HUES6 (cell line): ENCODE measurements around the gene MAGEB4.

Source experiments
- H3K27ac ChIP-seq: 2 replicates; pipeline ENCODE4 v1.7.0; 2013; ENCODE audit warnings: low read depth, mild to moderate bottlenecking, low read length, inconsistent platforms
- H3K27me3 ChIP-seq: 2 replicates; pipeline ENCODE4 v1.6.1; 2013; ENCODE audit warnings: low read length; ENCODE audit not compliant: control insufficient read depth, insufficient read depth
- H3K36me3 ChIP-seq: 2 replicates; pipeline ENCODE4 v1.6.1; 2013; ENCODE audit warnings: low read length; ENCODE audit not compliant: control insufficient read depth, insufficient read depth
- H3K4me1 ChIP-seq: 2 replicates; pipeline ENCODE4 v1.6.1; 2013; ENCODE audit warnings: low read length; ENCODE audit not compliant: control insufficient read depth, insufficient read depth
- H3K4me3 ChIP-seq: 2 replicates; pipeline ENCODE4 v1.5.1; 2013; ENCODE audit warnings: low read depth, low read length
- H3K9ac ChIP-seq: one replicate; pipeline ENCODE4 v1.6.1; 2013; ENCODE audit warnings: mild to moderate bottlenecking, low read length
- H3K9me3 ChIP-seq: 2 replicates; pipeline ENCODE4 v1.6.1; 2013; ENCODE audit warnings: low read depth, low read length; ENCODE audit not compliant: control insufficient read depth, insufficient read depth

The MAGEB4 gene

DNA sequence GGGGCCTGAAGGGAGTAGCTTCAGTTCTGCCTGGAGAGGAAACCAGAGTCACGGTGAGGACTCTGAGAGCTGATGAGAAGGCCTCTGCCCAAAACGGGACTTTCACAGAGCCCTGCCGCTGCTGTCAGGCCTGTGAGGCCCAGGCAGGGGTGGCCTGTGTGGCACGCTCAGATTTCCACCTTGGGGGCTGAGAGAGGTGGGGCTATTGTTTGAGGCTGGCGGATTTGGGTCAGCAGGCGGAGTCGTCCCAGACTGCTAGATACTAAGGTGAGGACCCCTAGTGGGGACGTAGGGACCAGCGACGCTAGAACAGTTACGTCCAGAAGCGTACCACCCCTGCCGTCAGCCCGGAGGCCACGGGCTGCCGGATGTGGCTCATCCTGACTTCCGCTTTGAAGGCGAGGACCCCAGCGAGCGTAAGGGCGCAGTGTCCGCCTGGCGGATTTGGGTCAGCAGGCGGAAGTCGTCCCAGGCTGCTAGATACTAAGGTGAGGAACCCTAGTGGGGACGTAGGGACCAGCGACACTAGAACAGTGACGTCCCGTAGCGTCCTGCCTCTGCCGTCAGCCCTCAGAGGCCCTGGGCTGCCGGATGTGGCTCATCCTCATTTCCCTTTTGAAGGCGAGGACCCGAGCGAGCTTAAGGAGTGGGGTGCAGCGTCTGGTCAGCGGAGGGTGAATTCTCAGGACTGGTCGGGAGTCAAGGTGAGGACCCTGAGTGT, 5.1 kb downstream of the MAGEB4 start, which contains the start of gene MAGEB1:
Gene MAGEB1 (plus strand): TSS at position 378 of the 721 bp plus-strand sequence. CDS start 3,348 bp downstream, outside the sequence.
- Histone ChIP-seq H3K9me3 (peaks cover 8% of the 10 kb centered on the region; the same call in 1 of the 2 replicates), H3K27me3 (no peaks in the 10 kb centered on the region), H3K4me1 (no peaks in the 10 kb centered on the region; the same call in 1 of the 2 replicates), H3K27ac (no peak within 1 kb of the TSS), H3K36me3 (no peaks in the 10 kb centered on the region), H3K4me3 (no peak within 1 kb of the TSS), H3K9ac (no peak within 1 kb of the TSS)

DNA sequence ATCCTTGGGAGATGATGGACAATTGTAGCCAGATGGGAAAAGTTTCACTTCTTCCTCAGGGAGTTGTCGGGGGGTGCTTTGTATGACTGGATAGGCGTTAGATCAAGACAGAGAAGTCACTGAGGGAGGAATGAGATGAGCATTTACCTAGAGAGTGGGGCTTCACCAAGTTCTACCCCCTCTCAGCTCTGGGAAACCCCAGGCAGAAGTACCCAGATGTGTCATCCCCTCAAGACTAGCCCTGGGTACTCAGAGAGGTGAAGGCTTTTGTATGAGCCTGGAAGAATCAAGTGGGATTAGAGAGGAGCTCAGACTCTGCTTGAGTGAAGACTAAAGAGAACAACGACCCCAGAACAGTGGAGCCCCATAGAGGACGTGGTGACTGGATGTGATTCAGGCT, 7.1 kb downstream of the MAGEB4 start:
- Histone ChIP-seq H3K4me1 (no peaks in the 10 kb centered on the region; the same call in 1 of the 2 replicates), H3K9ac (no peak overlapping the region), H3K27ac (no peak overlapping the region), H3K9me3 (peaks cover 8% of the 10 kb centered on the region; the same call in 1 of the 2 replicates), H3K36me3 (no peaks in the 10 kb centered on the region), H3K4me3 (no peak overlapping the region), H3K27me3 (no peaks in the 10 kb centered on the region)

DNA sequence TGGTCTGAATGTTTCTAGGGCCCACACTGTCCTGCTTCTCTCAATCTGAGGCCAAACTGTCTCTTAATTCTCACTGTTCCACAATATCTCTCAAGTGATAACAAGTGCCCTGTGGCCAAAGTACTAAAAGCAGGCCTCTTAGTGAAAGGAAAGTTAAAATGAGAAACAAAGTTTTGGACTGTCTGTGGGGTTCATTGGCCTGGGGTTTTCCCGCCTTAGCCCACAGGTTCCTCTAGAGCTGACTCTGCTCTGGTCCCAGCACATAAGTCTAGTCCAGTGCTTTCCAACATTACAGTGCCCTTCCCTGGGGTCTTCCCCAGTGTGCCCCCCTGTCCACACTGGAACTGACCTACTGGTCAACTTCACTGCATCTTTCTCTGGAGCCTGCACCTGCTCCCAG, 11.5 kb downstream of the MAGEB4 start:
- Histone ChIP-seq H3K4me1 (no peaks in the 10 kb centered on the region), H3K27ac (no peak overlapping the region), H3K9me3 (peaks cover 43% of the 10 kb centered on the region), H3K27me3 (no peaks in the 10 kb centered on the region), H3K36me3 (no peaks in the 10 kb centered on the region), H3K9ac (no peak overlapping the region), H3K4me3 (no peak overlapping the region)

DNA sequence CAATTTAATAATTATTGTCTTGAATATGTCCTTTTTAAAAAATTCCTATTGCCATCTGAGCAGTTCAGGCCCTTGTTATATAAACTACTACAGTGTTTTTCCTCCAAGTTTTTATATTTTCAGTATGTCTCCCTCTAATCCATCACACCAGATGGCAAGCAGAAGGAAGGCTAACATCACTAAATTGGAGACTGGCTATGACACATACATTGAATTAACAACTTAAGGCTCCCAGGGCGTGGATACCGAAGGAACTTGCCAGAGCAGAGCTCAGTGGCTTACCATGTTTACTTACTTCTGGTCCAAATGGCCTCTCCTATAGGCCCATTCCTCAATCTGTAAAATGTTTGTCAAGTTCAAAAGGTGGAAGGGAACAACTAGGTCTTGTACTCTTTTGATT, 18.1 kb downstream of the MAGEB4 start:
- Histone ChIP-seq H3K36me3 (no peaks in the 10 kb centered on the region), H3K27ac (no peak overlapping the region), H3K4me1 (no peaks in the 10 kb centered on the region), H3K27me3 (no peaks in the 10 kb centered on the region), H3K9ac (no peak overlapping the region), H3K4me3 (no peak overlapping the region), H3K9me3 (peaks cover 27% of the 10 kb centered on the region)

DNA sequence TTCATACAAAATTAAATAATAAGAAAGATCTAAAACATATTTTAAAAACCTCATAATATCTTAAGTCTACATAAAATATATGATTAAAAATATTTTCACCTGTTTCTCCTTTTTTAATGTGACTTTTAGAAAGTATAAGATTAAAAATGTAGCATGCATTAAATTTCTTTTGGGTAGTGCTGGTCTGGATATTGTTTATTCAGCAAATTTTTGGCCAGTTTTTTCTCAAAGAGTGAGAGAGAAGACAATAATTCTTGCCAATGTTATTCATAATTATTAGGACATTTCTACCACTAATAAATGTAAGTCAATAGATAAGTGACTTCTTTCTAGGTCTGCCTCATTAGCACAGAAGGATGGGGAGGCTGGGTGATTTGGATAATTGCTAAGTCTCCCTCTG, 19.2 kb downstream of the MAGEB4 start:
- H3K4me3 ChIP-seq = no peak overlapping the region
- H3K4me1 ChIP-seq = no peaks in the 10 kb centered on the region
- H3K9me3 ChIP-seq = peaks cover 19% of the 10 kb centered on the region
- H3K9ac ChIP-seq = no peak overlapping the region
- no peak overlapping the region for H3K27ac ChIP-seq
- no peaks in the 10 kb centered on the region; the same call in 1 of the 2 replicates for H3K27me3 ChIP-seq
- H3K36me3 ChIP-seq = no peaks in the 10 kb centered on the region

DNA sequence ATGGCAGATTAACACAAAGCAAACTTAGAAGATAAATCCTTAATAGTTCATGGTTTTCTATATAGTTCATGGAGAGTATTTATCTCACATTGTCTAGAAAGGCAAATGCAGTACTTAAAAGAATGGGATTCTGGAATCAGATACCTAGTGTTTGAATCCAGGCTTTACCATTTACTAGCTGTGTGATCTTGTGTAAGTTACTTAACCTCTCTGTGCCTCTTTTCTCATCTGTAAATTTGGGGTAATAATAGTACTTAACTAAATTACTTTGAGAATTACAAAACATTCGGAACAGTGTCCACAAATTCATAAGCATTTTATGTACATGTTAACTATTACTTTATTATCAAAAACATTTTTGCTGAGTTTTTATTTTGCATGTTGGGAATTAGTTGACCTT, 21.0 kb downstream of the MAGEB4 start:
- H3K9me3 ChIP-seq = peaks cover 3% of the 10 kb centered on the region; the same call in 1 of the 2 replicates
- H3K36me3 ChIP-seq = no peaks in the 10 kb centered on the region
- H3K9ac ChIP-seq = no peak overlapping the region
- no peak overlapping the region for H3K27ac ChIP-seq
- no peaks in the 10 kb centered on the region; the same call in 1 of the 2 replicates for H3K27me3 ChIP-seq
- H3K4me3 ChIP-seq = no peak overlapping the region
- no peaks in the 10 kb centered on the region for H3K4me1 ChIP-seq

DNA sequence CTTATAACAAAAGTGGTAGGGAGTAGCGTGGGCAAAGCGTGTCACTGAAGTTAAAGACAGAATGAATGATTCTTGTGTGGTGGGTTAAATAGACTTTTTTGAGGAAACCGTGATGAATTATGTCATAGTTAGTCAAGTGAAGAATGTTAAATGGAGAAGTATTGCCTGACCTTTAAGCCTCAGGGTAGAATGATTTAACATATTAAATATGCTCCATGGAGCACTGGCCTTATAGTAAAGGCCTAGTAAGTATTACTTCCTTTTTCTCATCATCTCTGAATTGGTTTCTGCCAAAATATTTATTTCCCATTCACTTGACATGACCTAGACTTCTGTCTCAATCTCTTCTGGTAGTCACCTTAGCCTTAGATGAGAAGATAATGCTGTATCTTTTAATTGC, 28.8 kb downstream of the MAGEB4 start:
- H3K9me3 ChIP-seq = peaks cover 9% of the 10 kb centered on the region; the same call in 1 of the 2 replicates
- H3K36me3 ChIP-seq = no peaks in the 10 kb centered on the region
- H3K4me3 ChIP-seq = no peak overlapping the region
- H3K27ac ChIP-seq = no peak overlapping the region
- no peaks in the 10 kb centered on the region for H3K27me3 ChIP-seq
- H3K9ac ChIP-seq = no peak overlapping the region
- H3K4me1 ChIP-seq = no peaks in the 10 kb centered on the region

DNA sequence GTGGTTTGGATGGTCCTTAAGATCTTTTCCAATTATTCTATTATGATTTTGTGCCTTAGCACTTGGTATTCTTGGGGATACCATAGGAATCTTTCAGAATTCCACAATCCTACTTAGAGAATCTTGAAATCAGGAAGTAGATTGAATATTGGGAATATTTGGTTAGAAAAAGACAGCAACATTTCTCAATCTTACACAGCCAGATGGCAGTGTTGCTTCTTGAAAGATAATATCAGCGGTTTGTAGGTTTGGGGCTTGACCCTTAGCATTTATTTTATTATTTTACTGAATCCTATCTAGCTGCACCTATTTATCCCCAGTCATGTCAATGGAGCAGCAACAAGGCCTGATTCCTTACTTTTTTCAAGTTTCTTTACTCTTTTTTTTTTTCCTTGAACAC, 33.7 kb downstream of the MAGEB4 start:
- Histone ChIP-seq H3K4me3 (no peak overlapping the region), H3K36me3 (no peaks in the 10 kb centered on the region), H3K4me1 (no peaks in the 10 kb centered on the region), H3K9me3 (peaks cover 6% of the 10 kb centered on the region; the same call in 1 of the 2 replicates), H3K27me3 (no peaks in the 10 kb centered on the region), H3K27ac (no peak overlapping the region), H3K9ac (no peak overlapping the region)

DNA sequence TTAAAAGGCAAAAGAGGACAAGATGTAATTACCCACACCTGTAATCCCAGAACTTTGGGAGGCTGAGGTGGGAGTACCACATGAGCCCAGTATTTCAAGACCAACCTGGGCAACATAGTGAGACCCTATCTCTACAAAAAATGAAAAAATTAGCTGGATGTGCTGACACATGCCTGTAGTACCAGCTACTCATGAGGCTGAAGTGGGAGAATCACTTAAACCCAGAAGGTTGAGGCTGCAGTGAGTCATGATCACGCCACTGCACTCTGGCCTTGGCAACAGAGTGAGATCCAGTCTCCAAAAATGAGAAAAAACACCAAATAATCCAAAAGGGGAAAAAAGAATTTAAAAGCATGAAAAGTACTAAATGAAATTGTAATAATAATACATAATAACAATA, 36.6 kb downstream of the MAGEB4 start:
- no peaks in the 10 kb centered on the region for H3K36me3 ChIP-seq
- no peaks in the 10 kb centered on the region for H3K9me3 ChIP-seq

DNA sequence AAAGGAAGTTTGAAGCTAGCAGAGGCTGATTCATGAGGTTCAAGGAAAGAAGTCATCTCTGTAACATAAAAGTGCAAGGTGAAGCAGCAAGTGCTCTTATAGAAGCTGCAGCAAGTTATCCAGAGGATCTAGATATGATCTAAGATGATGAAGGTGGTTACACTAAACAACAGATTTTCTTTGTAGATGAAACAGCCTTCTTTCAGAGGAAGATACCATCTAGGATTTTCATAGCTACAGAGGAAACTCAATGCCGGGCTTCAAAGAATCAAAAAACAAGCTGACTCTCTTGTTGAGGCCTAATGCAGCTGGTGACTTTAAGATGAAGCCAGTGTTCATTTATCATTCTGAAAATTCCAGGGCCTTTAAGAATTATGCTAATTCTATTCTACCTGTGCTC, 38.6 kb downstream of the MAGEB4 start:
- H3K27ac ChIP-seq = no peak overlapping the region
- H3K4me3 ChIP-seq = no peak overlapping the region
- H3K9me3 ChIP-seq = no peaks in the 10 kb centered on the region
- no peaks in the 10 kb centered on the region for H3K27me3 ChIP-seq
- no peaks in the 10 kb centered on the region for H3K36me3 ChIP-seq
- no peak overlapping the region for H3K9ac ChIP-seq
- H3K4me1 ChIP-seq = no peaks in the 10 kb centered on the region

More for the DNA sequence above, 36.6 kb downstream of the MAGEB4 start:
- Histone ChIP-seq H3K27ac (no peak overlapping the region), H3K9ac (no peak overlapping the region), H3K4me1 (no peaks in the 10 kb centered on the region), H3K27me3 (no peaks in the 10 kb centered on the region), H3K4me3 (no peak overlapping the region)

DNA sequence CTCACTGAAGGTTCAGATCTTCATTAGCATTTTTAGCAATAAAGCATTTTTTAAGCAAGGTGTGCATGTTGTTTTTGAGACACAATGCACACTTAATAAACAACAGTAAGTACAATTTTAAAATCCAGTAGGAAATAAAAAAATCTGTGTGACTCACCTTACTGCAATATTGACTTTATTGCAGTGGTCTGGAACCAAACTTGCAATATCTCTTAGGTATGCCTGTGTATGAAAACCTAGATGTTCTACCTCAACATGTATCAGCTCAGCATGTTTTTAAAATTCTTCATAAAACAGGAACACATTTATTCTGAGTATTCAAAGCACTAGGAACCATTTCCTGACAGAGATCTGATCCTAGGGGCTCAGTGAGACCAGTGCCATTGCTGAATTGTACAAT, 40.7 kb downstream of the MAGEB4 start:
- Histone ChIP-seq H3K9ac (no peak overlapping the region), H3K9me3 (no peaks in the 10 kb centered on the region), H3K36me3 (no peaks in the 10 kb centered on the region), H3K4me1 (no peaks in the 10 kb centered on the region), H3K27ac (no peak overlapping the region), H3K4me3 (no peak overlapping the region), H3K27me3 (no peaks in the 10 kb centered on the region)
